GM21717 (cell line): ENCODE measurements around the gene TRIM2.

Source experiments
- ATAC-seq: cut with Tn5 transposase; IDR thresholded peaks from one replicate; pipeline ENCODE4 v1.9.1; 2021; ENCODE audit warnings: mild to moderate bottlenecking, moderate library complexity; ENCODE audit not compliant: unreplicated experiment

The TRIM2 gene

DNA sequence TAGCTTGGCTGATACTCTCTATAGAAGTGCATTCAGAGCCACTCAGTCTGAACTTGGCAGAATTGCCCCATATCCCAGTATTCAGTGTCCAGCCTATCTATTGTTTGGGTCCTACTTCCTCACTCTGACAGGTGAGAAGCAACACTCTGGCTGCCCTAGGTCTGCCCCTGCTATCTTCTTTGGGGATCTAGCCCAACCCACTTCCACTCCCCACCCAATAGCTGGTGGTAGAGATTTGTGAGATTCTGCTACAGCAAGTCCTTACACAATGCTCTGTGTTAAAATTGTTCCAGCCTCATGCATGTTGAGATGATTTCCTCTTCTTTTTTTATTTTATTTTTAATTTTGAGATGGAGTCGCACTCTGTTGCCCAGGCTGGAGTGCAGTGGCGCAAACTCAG, 67.6 kb downstream of the TRIM2 start:
- ATAC-seq = no peak

DNA sequence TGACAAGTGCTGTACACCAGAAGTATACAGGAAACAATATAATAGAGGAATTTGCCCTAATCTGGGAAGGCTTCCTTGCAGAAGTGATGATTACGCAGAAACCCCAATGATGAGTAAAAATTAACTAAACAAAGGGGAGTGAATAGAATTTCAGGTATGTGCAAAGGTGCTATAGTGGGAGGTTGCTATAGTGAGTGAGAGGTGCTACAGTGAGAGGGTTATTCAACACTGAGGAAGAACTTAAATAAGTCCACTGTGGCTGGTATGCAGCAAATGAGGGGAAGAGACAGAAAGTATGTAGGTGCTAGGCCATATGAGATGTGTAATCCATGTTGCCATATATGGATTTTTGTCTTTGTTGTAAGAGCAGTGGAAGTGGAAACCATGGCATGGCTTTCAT, 69.5 kb downstream of the TRIM2 start:
- no peak for ATAC-seq

DNA sequence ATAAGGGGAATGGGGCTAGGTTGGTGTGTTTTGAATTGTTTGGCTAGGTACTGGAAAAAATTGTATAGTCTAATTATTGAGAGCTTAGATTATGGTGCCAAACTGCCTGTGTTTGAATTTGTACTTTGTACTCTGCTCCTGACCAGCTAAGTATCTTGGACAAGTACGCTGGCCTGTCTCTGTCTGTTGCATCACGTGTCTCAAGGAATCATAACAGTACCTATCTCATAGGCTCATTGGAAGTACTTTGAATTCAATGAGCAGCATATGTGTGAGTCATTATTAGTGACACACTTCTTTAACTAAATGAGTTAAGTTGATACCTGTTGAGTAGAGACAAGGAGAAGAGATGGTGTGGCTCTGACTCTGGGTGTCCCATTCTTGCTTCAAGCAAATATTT, 70.7 kb downstream of the TRIM2 start:
- ATAC-seq = no peak

DNA sequence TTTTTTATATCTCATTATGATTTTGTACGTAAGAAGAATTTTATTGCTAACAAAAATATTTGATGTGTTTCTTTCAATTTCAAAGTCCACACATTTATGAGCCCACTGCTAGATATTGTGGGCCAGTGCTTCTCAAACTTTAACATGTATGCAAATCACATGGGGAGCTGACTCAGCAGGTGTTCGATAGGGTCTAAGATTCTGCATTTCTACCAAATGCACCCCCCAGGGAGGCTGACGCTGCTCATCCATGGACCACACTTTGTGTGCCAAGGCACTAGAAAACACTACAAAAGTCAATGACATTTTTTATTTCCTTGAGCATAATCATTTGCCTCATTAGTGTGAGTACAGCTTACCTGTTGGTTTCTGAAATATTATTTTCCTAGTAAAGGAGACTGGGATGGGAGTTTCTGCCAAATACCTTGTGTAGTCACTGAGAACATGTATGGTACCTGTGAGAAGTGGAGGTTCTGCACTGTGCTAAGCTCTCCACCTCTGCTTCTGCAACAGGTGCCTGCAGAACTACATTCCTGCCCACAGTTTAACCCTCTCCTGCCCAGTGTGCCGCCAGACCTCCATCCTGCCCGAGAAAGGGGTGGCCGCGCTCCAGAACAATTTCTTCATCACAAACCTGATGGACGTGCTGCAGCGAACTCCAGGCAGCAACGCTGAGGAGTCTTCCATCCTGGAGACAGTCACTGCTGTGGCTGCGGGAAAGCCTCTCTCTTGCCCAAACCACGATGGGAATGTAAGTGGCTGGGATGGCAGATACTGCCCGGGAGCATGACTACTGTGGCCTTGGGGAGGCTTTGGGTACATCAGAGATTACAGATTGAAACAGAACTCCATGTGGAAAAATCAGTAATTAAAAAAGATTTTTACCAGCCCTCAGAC, 71.4 kb downstream of the TRIM2 start:
- ATAC-seq = no peak

DNA sequence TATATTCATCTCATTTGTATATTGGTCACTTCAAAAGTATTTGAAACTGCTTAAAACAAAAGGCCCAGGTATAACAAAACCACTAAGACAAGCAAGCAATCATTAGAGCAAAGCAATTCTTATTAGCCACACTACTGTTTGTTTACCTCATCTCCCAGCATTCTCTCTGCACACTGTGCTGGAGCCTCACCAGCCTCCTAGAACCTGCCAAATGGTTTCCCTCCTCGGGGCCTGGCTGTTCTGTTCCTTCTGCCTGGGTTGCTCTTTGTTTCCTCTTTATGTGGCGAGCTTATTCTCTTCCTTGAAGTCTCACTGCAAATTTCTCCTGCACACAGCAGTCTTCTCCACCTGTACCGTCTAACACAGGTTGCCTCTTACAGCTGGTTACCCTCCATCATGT, 72.7 kb downstream of the TRIM2 start:
- ATAC-seq = no peak

DNA sequence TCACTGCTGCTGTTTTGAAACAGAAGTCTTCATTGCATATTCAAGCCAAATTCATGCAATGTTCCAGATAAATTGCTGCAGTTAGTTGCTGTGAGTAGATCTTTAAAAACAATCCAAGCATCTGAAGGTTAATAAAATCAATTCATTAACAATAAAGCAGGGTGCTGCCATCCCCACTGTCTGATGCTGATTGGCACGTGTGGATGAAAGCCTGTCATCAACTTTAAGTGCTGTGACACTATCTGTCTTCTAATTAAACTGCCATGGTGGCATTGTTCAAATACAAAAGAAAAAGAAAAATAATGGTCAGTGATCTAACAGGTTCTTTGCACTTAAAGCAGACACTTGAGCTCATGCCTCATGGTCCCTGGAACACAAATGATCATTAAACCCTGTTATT, 77.2 kb downstream of the TRIM2 start:
- ATAC-seq = no peak

DNA sequence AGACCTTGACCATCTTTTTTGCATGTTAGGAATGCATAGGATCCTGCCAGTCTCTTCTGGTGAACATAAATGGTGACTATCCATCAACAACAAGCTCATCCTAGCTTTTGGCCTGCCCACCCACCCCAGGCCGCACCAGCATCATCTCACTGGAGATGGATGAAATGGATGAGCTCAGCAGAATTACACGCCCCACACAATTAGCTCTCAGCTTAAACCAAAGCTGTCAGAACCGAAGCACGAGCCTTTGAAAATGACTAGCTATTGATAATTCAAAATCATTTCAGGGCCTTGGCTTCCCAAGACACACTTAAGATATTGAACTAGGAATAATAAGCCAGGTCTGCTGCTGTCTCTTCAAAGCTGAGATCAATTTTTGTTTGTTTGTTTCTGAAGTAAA, 77.8 kb downstream of the TRIM2 start:
- ATAC-seq = no peak

DNA sequence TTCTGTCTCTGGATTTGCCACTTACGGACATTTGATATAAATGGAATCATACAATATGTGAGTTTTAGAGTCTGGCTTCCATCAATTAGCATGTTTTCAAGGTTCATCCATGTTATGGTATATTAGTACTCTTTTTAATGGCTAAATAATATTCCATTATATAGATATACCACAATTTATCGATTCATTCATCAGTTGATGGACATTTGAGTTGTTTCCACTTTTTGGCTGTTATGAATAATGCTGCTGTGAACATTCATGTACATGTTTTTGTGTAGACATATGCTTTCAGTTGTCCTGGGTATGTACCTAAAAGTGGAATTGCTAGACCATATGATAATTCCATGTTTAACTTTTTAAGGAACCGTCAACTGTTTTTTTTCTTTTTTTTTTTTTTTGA, 79.0 kb downstream of the TRIM2 start:
- ATAC-seq = no peak

DNA sequence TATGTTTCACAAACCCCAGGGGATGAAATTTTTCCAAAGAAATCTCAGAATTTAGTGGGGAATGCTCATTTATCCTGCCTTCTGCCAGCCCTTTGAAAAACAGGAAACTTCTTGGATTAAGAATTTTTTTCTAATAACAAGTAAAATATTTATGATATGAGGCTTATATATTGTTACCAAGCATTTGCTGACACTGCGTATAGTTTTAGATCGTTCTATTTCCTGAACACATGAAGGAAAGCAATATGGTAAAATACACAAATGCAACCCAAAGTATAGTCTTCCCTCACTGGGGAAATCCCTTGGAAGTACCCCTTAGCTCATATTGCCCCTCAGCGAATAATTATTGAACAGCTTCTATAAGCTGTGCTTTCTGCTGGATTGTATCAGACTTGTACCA, 85.9 kb downstream of the TRIM2 start:
- no peak for ATAC-seq

DNA sequence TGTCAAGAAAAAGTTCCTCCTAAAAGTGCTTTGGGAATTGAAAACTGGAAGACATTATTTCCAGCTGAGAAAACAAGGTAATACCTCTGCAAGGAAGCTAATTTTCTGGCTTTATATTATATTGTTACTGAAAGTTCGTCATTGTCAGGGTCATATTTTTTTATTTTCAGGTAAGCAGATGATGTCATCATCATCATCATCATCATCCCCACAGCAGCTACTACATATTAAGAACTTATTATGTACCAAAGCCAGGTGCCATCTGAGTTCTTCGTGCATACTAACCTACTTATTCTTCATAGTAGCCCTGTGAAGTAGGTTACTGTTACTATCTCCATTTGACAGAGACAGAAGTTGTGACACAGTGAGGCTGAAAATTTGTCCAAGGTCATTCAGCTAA, 87.3 kb downstream of the TRIM2 start:
- ATAC-seq = no peak

DNA sequence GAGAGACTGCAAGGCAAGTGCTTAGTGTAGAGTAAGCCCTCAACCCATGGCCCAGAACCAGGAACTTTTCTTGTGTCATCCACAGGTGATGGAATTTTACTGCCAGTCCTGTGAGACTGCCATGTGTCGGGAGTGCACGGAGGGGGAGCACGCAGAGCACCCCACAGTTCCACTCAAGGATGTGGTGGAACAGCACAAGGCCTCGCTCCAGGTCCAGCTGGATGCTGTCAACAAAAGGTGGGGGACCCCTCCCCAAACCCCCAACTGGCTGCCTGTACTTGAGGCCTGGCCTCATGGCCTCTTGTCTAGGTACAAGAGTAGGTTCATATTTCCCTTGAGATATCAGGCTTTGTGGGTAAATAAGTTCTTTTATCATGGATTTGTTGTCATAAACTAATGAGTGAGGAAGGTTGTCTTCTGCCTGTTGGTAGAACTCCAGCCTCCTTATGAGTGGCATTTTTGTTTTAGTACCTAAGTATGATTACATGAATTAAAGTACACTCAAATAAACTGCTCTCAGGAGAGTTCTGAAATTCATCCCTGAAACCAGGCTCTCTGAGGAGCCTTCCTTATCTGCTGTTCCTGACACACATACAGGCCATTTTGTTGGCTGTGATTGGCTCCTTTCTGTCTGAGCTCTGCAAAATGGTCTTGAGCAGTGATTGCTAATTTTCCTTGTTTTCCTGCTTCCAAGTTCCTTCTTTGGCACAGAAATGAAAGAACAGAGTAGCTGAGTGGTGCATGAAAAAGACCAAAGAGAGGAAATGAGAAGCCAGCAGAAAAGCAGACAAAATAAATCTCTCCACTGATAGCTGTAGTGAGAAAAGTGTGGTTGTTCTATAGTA, 88.9 kb downstream of the TRIM2 start:
- no peak for ATAC-seq

DNA sequence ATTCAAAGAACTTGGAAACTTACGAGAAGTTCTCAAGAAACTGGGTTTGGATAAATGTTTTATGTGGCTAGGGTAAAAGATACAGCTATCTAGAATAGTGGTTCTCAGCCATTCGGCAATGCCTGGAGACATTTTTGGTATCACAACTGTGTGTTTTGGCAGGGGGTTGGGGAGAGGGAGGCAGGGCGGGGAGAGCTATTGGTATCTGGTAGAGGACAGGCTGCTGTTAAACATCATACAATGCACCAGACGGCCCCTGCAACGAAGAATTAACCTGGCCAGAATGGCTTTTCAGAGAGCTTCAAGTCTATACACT, 89.5 kb downstream of the TRIM2 start:
- ATAC-seq = no peak

DNA sequence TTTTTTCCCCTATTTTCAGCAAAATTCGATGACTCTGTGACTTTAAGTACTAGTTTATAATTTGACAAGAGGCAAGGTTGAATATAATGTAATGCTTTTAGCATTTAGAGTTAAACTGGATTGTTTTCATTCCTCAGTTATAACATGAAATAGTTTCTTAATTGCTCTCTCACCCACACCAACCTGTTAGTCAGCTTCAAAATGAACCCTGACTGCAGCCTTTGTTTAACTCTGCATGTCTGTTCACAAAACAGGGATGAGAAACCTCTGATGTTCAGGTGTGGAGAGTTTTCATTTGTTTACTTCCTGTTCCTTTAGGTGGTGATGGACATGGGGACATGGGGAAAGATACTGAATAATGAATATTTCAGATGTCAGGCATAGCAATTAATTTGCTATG, 90.4 kb downstream of the TRIM2 start:
- no peak for ATAC-seq

DNA sequence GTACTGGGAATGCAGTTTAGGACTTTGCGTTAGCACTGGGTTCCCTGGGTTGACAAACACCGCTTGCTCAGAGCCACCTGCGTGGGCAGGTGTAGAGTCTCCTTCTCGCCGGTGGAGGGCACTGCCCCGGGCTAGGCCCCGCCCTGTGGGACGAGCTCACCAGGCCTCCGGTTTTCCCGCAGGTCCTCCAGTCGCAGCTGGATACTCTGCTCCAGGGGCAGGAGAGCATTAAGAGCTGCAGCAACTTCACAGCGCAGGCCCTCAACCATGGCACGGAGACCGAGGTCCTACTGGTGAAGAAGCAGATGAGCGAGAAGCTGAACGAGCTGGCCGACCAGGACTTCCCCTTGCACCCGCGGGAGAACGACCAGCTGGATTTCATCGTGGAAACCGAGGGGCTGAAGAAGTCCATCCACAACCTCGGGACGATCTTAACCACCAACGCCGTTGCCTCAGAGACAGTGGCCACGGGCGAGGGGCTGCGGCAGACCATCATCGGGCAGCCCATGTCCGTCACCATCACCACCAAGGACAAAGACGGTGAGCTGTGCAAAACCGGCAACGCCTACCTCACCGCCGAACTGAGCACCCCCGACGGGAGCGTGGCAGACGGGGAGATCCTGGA, 91.0 kb downstream of the TRIM2 start:
- no peak for ATAC-seq

DNA sequence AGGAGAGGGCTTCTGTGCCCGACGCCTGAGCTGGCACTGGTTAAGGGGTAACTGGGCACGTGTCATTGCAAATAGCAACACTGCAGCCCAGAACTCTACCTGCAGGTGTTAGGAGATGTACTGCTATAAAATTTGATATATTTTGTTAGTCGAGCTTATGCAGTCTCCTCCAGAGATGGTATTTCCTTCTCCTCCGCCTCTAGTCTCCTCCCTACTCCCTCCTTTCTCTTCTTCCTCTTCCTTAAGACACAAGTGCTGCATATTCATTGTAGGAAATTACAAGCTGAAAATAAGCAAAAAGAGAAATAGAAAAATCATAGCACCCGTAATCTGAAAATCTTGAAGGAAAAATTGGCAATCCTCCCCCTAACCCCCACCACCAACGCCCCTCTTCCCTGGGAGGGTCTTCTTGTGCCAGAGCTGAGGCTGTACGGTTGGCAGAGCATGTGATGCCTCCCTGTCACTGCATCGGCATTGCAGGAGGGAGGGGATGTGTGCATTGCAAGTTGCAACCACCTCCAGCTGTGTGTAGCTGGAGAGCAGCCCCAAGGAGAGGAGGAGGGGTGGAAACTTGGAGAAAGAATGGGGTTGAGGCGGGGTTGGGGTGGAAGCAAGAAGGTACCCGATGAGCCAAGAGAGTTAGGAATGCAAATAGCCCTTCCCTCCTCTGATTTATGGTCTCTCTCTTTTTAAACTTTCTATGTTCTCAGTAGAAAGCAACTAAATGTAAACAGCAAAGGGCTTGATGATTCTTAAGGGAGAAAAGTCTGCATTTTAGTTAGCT, 92.0 kb downstream of the TRIM2 start:
- no peak for ATAC-seq

DNA sequence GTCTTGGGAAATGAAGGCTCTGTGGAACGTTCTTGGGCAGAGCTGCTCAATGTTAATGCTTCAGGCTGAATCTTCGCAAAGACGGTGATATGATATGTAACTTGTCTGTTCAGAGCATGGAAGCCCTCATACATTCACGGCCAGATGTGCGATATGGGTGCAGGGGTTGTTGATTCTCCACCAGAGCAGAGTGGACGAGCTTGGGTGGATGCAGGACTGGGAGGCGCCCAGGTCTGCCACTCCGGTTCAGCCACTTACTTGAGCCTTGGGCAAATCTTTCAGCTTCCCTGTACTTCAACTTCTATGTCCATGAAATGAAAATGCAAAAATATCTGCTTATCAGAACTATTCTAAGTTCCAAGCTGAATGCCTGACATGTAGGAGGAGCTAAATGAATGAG, 92.9 kb downstream of the TRIM2 start:
- no peak for ATAC-seq

DNA sequence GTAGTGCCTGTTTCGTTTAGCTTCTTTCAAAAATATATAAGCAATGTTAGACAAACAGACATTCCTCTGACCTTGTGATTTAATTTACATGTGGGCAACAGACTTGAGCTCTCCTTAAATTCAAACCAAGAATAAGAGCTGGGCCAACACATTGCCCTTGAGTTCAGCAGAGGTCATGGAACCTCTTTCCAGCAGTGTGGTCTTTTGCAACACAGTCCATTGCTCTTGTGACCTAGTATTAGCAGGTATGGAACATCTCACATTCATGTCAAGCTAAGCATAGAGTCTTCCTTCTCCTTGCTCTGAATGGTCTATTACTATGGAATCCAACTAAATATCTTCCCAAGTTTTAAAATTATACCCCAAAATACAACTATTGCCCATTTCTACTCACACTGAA, 106.5 kb downstream of the TRIM2 start:
- no peak for ATAC-seq

DNA sequence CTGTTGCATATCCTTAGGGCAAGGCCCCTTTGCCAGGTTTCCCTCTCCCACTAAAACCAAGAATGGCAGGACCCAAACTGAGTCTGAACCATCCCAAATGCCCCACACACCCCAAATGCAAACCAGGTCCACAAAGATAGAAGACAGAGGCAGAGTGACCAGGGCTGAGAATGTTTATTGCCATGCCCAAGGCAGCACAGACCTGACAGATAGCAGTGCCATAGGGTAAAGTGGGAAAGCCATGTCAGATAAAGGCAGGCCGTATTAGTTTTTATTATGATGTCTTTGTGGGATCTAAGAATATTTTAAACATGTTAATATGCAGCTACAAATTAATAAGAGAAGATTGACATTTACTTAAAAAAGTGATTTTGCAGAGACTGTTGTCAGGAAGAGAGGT, 110.7 kb downstream of the TRIM2 start:
- ATAC-seq = no peak

DNA sequence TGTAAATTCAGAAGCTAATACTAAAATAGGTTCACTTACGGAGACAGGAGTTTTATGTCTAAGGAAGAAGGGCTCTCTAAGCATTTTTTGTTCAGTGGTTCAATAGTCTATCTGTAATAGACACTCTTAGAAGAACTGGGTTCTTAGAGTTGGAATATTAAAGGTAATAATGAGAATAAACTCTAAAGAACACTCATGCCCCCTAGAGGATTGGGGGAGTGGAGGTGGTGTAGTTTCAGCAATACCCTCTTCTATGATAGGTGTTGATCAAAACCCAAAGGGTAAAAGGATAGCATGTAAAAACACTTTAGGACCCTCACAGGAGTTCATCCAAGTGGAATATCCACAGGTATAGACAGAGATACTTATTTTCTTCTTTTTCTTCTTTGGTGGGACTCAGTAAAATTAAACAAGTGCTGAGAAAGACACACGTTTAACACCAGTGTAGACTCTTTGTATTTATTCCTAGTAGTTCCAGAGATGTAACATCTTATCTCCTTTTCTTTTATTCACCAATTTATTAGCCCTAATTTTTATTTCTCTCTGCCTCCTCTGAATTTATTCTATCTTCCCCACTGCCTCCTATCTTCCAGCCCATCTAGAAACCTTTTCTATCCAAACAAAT, 114.6 kb downstream of the TRIM2 start:
- no peak for ATAC-seq

DNA sequence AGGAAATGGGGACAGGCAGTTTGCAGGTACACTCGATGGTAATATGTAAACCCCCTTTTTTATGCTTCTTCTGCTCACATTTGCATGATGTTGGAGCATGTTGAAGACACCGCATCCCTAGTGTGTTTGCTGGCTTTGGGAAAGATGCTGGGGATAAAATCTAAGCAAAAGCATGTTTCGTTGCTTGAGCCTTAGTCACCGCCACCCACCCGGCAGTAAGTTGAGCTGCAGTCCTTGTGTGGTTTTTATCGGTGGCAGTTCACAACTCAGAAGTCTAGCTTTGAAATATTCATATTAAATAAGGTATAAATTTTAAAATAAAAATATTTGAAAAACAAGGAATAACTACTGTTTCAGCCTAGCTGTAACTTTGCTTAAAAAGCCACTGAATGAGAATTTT, 118.5 kb downstream of the TRIM2 start:
- no peak for ATAC-seq

DNA sequence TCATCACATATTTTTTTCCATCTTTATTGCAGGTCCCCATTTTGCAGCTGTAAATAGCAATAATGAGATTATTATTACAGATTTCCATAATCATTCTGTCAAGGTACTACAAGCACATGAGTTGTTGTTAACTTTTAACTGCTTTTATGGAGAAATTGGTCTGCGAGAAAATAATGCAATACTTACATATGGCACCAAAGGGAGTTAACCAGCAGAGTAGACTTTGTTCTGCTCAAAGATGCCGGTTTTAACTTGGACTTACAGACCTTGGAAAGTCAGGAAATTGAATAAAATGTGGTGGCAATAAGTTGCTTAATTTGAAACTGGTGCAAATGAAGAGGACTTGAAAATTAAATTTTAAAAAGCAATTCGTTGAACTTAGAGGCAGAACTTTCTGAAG, 119.8 kb downstream of the TRIM2 start:
- ATAC-seq = no peak
